K562 (cell line): ENCODE results near the gene TXNDC9. TPM values are rescaled to one million over a fixed set of nuclear protein-coding genes. Genes with fewer than 3 reads are reported as not detected.

Experiments
- EP300 ChIP-seq: IDR thresholded peaks from 2 replicates; pipeline ENCODE4 v1.6.1; 2012; ENCODE audit warnings: low read length, improper control_type of control experiment
- GABPB1 ChIP-seq: sonication (generic); formaldehyde crosslinking; IDR thresholded peaks from 2 replicates; pipeline ENCODE4 v1.8.0; 2022; ENCODE audit warnings: mild to moderate bottlenecking, missing genetic modification reagents
- HDAC8 ChIP-seq: fragments of 450-650 bp; IDR thresholded peaks from 2 replicates; pipeline ENCODE4 v1.6.1; 2016; ENCODE audit warnings: mild to moderate bottlenecking, missing genetic modification characterization, moderate library complexity, missing compliant biosample characterization
- MXI1 ChIP-seq: IDR thresholded peaks from 2 replicates; pipeline ENCODE4 v1.6.1; 2011; ENCODE audit warnings: low read depth, mild to moderate bottlenecking, improper control_type of control experiment, low read length
- PTBP1 ChIP-seq: fragments of 200-400 bp; formaldehyde crosslinking; IDR thresholded peaks from 2 replicates; pipeline ENCODE4 v1.6.1; 2017; ENCODE audit warnings: low read depth, low read length
- RBBP5 ChIP-seq: fragments of 200-600 bp; sonication (generic); IDR thresholded peaks from 2 replicates; pipeline ENCODE4 v1.6.1; 2012; ENCODE audit warnings: borderline replicate concordance, mild to moderate bottlenecking, low read length, control low read depth, inconsistent platforms; ENCODE audit not compliant: insufficient read depth, poor library complexity, severe bottlenecking
- SMAD4 ChIP-seq: fragments of 250-450 bp; sonication (Bioruptor Pico); conservative IDR thresholded peaks from 2 replicates; pipeline ENCODE4 v1.8.0; 2021; ENCODE audit warnings: inconsistent platforms, mild to moderate bottlenecking, moderate library complexity
- SMARCE1 ChIP-seq: fragments of 450-650 bp; IDR thresholded peaks from 2 replicates; pipeline ENCODE4 v1.7.1; 2016; ENCODE audit warnings: mild to moderate bottlenecking
- SP1 ChIP-seq: sonication (generic); formaldehyde crosslinking; IDR thresholded peaks from 2 replicates; pipeline ENCODE4 v1.8.1; 2022; ENCODE audit warnings: mild to moderate bottlenecking, missing genetic modification reagents
- ZNF12 ChIP-seq: sonication (generic); formaldehyde crosslinking; IDR thresholded peaks from 2 replicates; pipeline ENCODE4 v1.4.0; 2020; ENCODE audit warnings: mild to moderate bottlenecking, missing genetic modification reagents
- ZNF324 ChIP-seq: fragments of 250-450 bp; sonication (Bioruptor Pico); IDR thresholded peaks from 2 replicates; pipeline ENCODE4 v1.4.0; 2020; ENCODE audit warnings: mild to moderate bottlenecking
- polyA plus RNA-seq, 8 experiments: library from polyadenylated mRNA; depleted of rRNA in 4 of 8; stranded (reverse) in 5 of 8; unstranded in 3 of 8; fragments of >200 nt; fragmentation: Nextera tagmentation in 2 of 8; fragmentation: Illumina TruSeq in 1 of 8; extraction: Ambion mirVana in 2 of 8; extraction: Trizol in 1 of 8; gene quantifications; 2 replicates each; pipeline versions ENCODE4 v1.2.1 to v1.2.3, GENCODE V29; 2011 to 2014; ENCODE audit warnings: inconsistent platforms in 1 of 8, missing spikeins in 1 of 8
- total RNA-seq, 7 experiments: library from RNA; depleted of rRNA in 6 of 7; stranded (reverse); fragments of >200 nt in 6 of 7; fragmentation: Illumina TruSeq in 2 of 7; extraction: Trizol in 2 of 7; gene quantifications; 2 replicates each; pipeline versions ENCODE4 v1.2.1 to v1.2.3, GENCODE V29; 2011 to 2021; ENCODE audit warnings: low replicate concordance in 1 of 7
- TF ChIP-seq, protein P1 (sequence below): fragments of 450-650 bp; IDR thresholded peaks from 2 replicates; pipeline ENCODE4 v1.6.1; 2016; ENCODE audit warnings: low read depth
- TF ChIP-seq, protein P2 (sequence below): sonication (generic); formaldehyde crosslinking; IDR thresholded peaks from 2 replicates; pipeline ENCODE4 v1.5.0; 2020; ENCODE audit warnings: missing genetic modification reagents
- TF ChIP-seq, protein P3 (sequence below): IDR thresholded peaks from 2 replicates; pipeline ENCODE4 v1.6.1; 2011; ENCODE audit not compliant: insufficient read length; ENCODE audit errors: extremely low read depth
- TF ChIP-seq, protein P4 (sequence below): conservative IDR thresholded peaks from 2 replicates; pipeline ENCODE4 v1.6.1; 2011; ENCODE audit warnings: low read depth, mild to moderate bottlenecking, low read length; ENCODE audit not compliant: control insufficient read depth

The TXNDC9 gene
- total and polyA plus RNA-seq, 9 of the 15 experiments (the other 6 are each of a cell fraction or from before 2014, with no cell fraction given), result 37.5 to 211 (median 65.5) TPM

DNA sequence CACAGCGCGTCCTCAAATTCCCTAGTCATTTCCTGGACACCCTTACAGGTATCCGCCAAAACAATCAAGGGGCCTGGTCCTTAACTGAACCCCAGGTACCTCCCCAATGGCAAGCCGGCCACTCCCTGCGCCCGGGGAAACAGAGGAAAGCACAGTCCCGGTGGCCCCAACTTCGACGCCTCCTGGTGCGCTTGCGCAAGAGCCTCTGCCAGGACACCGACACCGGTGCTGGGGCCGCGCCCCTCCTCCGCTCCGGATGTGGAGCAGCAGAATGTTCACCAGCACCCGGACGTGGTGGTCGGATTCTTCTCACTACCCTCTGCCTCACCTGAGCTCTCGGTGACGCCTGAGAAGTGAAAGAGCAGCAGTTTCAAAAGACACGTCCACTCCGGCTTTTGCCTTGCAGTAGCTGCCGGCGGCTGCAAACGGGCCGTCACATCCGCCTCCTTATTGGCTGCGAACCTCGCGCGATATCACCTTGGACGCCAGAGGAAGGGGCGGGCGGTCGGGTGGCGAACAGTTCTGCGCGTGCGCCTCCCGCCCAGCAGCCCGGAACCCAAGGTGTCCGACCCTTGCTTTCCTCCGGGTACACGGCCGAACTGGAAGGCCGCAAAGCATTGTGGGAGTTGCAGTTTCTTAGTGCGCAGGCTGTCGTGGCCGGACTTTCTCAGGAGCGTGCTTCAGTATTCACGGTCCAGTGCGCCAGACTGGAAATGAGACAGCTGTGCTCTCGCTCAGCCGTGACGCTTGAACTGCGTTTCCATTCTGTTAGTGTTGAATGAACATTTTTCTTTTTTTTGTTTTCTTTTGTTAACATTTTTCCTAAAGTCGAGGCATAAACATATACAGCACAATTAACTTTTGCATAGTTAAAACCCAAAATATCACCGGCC, at the start of gene TXNDC9 (continued):
- TF ChIP-seq, protein P1, sequence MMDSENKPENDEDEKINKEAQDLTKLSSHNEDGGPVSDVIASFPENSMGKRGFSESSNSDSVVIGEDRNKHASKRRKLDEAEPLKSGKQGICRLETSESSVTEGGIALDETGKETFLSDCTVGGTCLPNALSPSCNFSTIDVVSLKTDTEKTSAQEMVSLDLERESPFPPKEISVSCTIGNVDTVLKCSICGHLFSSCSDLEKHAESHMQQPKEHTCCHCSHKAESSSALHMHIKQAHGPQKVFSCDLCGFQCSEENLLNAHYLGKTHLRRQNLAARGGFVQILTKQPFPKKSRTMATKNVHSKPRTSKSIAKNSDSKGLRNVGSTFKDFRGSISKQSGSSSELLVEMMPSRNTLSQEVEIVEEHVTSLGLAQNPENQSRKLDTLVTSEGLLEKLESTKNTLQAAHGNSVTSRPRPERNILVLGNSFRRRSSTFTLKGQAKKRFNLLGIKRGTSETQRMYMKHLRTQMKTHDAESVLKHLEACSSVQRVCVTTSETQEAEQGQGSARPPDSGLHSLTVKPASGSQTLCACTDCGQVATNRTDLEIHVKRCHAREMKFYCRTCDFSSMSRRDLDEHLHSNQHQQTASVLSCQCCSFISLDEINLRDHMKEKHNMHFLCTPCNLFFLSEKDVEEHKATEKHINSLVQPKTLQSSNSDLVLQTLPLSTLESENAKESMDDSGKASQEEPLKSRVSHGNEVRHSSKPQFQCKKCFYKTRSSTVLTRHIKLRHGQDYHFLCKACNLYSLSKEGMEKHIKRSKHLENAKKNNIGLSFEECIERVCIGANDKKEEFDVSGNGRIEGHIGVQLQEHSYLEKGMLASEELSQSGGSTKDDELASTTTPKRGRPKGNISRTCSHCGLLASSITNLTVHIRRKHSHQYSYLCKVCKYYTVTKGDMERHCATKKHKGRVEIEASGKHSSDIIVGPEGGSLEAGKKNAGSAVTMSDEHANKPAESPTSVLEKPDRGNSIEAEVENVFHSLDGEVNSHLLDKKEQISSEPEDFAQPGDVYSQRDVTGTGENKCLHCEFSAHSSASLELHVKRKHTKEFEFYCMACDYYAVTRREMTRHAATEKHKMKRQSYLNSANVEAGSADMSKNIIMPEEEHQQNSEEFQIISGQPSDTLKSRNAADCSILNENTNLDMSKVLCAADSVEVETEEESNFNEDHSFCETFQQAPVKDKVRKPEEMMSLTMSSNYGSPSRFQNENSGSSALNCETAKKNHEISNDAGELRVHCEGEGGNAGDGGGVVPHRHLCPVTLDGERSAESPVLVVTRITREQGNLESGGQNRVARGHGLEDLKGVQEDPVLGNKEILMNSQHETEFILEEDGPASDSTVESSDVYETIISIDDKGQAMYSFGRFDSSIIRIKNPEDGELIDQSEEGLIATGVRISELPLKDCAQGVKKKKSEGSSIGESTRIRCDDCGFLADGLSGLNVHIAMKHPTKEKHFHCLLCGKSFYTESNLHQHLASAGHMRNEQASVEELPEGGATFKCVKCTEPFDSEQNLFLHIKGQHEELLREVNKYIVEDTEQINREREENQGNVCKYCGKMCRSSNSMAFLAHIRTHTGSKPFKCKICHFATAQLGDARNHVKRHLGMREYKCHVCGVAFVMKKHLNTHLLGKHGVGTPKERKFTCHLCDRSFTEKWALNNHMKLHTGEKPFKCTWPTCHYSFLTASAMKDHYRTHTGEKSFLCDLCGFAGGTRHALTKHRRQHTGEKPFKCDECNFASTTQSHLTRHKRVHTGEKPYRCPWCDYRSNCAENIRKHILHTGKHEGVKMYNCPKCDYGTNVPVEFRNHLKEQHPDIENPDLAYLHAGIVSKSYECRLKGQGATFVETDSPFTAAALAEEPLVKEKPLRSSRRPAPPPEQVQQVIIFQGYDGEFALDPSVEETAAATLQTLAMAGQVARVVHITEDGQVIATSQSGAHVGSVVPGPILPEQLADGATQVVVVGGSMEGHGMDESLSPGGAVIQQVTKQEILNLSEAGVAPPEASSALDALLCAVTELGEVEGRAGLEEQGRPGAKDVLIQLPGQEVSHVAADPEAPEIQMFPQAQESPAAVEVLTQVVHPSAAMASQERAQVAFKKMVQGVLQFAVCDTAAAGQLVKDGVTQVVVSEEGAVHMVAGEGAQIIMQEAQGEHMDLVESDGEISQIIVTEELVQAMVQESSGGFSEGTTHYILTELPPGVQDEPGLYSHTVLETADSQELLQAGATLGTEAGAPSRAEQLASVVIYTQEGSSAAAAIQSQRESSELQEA, result no peak
- no peak for TF ChIP-seq PTBP1
- TF ChIP-seq HDAC8 (tag), result no peak
- TF ChIP-seq SP1 (CRISPR knock-in tag), result peak; percentile 93
- TF ChIP-seq ZNF12 (CRISPR knock-in tag), result no peak
- no peak for TF ChIP-seq MXI1
- no peak; the same call in none of the 2 replicates for TF ChIP-seq EP300
- peak; percentile 97 for TF ChIP-seq RBBP5
- TF ChIP-seq SMAD4 (CRISPR knock-in tag), result peak; percentile 7; the same call in 1 of the 2 replicates
- TF ChIP-seq GABPB1 (CRISPR knock-in tag), result peak; percentile 98
- no peak for TF ChIP-seq SMARCE1
- TF ChIP-seq, protein P2, sequence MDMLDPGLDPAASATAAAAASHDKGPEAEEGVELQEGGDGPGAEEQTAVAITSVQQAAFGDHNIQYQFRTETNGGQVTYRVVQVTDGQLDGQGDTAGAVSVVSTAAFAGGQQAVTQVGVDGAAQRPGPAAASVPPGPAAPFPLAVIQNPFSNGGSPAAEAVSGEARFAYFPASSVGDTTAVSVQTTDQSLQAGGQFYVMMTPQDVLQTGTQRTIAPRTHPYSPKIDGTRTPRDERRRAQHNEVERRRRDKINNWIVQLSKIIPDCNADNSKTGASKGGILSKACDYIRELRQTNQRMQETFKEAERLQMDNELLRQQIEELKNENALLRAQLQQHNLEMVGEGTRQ (CRISPR knock-in tag), result no peak
- TF ChIP-seq, protein P3, sequence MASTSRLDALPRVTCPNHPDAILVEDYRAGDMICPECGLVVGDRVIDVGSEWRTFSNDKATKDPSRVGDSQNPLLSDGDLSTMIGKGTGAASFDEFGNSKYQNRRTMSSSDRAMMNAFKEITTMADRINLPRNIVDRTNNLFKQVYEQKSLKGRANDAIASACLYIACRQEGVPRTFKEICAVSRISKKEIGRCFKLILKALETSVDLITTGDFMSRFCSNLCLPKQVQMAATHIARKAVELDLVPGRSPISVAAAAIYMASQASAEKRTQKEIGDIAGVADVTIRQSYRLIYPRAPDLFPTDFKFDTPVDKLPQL, result no peak
- no peak for TF ChIP-seq ZNF324 (CRISPR knock-in tag)
- TF ChIP-seq, protein P4, sequence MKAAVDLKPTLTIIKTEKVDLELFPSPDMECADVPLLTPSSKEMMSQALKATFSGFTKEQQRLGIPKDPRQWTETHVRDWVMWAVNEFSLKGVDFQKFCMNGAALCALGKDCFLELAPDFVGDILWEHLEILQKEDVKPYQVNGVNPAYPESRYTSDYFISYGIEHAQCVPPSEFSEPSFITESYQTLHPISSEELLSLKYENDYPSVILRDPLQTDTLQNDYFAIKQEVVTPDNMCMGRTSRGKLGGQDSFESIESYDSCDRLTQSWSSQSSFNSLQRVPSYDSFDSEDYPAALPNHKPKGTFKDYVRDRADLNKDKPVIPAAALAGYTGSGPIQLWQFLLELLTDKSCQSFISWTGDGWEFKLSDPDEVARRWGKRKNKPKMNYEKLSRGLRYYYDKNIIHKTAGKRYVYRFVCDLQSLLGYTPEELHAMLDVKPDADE, result peak; percentile 97
